Germinal center (tissue), 1 donor: Measurements from ENCODE around the gene TSC2.
"Not testable (repeated sequence)": the region's sequence is repeated elsewhere in the genome, so short reads cannot be mapped to it uniquely, and the experiment has no call there.

Experiments
- DNase-seq: peaks from one replicate; pipeline ENCODE4 v3.0.0; 2012; ENCODE audit warnings: mixed read lengths, low spot score

The TSC2 gene

DNA sequence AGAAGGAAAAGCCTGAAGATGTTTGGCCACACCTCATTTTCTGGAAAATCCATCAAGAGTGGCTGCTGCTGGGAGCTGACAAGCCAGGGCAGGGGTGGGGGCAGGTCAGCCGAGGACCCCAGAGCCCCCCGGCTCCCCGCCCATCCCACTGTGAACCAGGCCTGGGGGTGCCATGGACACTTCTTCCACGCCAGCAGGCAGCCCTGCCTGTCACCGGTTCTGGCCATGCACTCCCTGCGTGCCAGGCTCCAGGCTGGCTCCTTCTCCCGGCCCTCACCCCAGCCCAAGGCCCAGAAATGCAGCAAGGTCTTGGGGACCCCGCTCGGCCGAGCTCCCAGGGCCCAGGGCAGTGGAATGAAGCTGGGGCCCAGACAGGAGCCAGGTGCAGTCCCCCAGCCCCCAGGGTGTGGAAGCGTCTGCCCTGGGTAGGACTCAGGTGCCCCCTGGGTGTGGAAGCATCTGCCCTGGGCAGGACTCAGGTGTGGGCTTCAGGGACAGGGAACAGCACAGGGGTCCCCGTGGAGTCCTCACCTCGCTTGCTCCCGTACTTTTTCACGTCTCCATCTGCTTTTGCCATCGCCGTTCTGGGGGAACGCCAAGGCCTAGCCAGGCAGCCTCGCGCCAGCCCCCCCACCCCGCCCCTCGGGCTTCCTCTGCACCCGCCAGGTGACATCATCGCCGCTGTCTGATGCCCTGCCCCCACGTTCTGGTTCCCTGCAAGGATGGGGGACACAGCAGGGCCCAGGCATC lies 75.3 kb downstream of the TSC2 start:
- not testable (repeated sequence) for DNase-seq

DNA sequence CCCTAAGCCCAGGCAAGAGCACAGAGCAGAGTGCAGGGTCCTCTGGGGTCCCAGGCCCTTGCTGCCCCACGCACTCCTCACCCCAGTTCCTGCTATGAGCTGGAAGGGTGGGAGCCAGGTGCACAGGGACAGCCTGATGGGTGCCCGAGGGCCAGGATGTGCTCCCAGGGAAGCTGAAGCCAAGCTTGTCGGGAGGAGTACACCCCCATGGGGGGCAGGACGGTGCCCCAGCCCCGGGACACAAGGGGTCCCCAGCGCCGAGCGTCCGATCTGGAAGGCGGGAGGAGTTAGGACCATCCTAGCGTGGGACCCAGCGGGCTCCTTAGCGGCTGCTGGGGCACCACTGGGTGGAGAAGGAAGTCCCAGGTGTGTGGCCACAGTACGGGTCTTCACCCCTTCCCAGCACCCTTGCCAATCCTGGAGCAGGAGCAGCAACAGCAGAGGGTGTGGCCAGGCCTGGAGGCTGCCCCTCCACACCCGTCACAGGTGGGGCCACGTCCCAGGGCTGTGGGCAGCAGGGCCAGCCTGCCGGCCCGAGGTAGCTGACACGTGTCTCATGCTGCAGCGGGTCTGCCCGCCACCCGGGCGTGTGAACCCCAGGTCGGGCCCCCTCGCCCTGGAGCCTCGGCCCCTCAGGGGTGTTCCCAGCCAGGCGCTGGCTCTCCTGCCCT lies 76.1 kb downstream of the TSC2 start:
- not testable (repeated sequence) for DNase-seq

DNA sequence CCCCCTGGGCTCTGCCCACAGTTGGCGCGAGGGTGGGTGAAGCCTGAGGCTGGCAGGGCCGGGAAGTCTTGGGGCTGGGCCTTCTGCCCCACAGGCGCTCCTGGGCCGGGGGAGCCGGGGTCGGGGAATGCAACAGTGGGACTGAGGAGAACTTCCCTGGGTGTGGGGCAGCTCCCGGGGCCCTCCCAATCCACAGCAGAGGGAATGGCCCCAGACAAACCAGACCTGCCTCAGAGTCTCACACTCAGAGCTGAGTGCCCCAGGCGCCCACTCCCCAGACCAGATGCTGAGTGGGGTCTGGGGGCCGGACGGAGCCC lies 76.5 kb downstream of the TSC2 start:
- not testable (repeated sequence) for DNase-seq

DNA sequence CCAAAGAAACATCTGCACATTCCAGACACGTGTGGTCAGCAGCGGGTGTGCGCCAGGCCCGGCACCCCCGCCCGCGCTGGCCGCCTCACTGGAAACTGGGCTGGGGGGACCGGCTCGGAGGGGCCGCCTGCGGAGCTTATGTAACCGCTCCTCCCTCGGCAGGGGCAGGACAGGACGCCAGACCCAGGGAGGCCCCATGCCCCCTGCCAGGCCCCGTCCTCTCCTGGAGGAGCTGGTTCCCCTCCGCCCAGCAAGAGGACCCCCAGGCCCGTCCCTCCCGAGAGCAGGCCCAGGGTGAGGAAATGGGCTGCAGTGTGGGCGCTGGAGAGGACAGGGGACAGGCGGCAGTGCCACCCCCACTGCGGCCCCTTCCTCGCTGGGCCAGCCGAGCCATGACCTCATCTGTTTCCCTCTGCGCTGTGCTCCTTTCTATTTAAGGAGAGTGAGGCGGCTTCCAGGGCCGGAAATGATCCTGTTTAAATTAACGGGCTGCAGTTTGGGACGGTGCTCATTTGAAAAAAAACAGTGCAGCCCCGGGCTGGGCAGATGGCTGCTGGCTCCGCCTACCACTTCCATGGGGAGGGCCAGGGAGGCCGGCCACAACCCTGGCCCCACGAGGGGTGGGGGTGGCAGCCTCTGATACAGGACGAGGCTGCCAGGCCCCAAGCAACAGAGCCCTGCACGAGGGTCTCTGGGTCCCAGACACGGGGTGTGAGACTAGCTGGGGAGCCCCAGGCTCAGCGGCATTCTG lies 77.1 kb downstream of the TSC2 start:
- DNase-seq, result not testable (repeated sequence)

DNA sequence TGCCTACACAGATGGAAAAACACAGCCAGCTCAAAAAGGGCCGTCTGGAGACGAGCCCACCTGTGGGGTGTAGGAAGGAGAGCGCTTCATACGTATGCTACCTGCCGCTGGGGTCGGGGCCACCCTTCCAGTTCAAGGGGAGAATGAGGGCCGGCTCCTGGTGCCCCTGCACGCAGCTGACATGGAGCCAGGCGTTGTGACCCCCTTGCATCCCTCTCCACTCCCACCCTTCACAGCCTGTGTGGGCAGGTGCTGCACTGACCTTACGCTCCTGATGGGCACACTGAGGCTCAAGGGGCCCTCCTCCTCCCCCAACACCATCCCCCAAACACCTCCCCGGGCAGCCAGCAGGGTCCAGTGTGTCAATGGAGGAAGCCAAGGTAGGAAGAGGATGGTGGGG lies 77.8 kb downstream of the TSC2 start:
- DNase-seq, result not testable (repeated sequence)

DNA sequence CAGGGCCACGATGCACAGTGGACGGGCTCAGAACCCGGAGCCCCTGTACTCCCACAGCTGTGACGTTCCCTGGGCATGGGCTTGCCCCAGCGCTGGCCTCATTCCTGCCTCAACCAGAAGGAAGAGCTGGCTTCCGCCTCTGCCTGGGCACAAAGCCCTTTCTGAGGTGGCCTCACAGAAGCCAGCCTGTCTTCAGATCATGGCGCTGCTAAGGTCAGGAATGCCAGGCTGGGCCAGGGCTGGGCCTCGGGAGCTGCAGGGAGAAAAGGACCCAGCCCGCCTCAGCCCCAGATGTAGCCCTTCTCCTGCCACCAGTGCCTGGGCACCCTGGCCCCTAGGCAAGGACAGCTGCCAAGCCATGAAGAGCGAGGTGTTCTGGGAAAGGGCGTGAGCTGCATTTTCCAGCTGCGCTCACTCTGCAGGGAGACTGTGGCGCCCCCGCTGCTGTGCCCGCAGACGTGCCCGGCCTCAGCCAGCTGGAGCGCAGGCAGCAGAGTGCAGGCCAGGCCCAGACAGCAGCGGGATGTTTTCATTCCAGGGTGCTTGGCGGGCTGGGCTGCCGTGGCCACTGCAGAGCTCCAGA lies 78.5 kb downstream of the TSC2 start:
- not testable (repeated sequence) for DNase-seq

DNA sequence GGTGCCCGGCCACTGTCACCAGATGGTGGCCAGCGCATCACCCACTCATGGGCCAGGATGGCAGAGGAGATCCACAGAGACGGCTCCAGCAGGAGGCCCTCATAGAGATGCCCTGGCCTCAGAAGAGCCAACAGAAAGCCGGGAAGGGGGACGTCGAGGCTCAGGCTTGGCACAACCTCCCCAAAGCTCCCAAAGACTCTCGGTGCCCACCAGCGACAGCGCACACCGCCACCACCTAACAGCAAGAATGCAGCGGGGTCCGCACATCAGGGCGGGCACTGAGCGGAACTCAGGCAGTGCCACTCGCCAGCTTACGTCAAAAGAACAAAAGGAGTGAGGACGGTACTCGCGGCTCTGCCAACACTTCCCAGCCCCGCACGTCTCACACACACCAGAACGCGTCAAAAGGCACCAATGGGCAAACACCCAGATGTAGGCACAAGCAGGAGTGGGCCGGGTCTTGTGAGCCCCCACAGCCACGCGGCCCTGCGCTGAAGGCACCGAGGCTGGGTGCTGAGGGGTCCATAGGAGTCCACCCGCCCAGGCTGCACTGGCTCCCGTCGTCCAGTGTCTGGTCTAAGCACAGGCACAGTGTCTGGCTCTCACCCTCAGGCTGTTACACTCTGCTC lies 79.3 kb downstream of the TSC2 start:
- not testable (repeated sequence) for DNase-seq

DNA sequence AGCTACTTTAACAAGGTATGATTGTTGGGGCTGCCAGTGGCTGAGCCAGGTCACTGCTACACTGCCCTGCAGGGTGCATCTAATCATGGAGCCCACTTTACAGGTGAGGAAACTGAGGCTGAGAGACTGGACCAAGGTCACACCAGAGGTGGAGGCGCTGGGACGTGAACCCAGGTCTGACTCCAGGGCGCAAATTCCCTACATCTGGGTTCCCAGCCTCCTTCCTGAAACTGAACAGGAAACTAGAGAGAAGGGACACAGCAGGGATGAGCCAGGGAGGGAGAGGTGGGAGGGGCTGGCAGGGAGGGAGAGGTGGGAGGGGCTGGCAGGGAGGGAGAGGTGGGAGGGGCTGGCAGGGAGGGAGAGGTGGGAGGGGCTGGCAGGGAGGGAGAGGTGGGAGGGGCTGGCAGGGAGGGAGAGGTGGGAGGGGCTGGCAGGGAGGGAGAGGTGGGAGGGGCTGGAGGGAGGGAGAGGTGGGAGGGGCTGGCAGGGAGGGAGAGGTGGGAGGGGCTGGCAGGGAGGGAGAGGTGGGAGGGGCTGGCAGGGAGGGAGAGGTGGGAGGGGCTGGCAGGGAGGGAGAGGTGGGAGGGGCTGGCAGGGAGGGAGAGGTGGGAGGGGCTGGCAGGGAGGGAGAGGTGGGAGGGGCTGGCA lies 80.0 kb downstream of the TSC2 start:
- DNase-seq, result not testable (repeated sequence)

DNA sequence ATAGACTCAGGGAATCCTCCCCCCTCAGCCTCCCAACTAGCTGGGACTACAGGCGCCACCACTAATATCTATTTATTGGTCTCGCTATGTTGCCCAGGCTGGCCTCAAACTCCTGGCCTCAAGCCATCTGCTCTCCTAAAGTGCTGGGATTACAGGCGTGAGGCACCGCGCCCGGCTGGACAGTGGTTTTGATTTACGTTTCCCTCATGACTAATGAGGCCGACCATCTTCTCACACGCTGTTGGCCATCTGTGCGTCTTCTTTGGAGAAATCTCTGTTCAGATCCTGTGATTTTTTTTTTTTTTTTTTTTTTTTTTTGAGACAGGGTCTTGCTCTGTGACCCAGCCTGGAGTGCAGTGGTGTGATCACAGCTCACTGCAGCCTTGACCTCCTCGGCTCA lies 81.5 kb downstream of the TSC2 start:
- DNase-seq, result not testable (repeated sequence)

DNA sequence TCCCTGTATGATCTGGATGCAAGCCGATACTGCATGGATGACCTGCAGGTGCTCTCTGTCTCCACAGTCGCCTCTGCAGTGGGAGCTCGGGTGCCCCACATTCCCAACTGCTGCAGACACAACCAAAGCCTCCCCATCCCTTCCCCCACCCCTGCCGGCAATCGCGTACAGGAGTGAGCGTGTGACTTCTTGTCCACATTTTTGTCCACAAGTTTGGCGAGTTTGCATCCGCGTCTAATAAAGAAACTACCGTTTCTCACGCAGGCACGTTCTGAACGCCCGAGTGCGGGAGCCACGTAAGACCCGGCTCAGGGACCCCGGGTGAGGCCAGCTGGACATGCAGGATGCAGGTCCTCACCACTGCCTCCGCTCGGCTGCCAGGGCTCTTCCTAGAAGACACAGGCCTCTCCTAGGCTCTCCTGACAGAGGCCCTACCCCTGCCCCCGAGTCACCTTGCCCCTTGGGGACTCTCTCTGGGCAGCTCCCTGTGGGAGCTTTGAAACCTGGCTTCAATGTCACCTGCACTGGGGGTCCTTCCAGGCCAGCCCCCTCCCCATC lies 82.2 kb downstream of the TSC2 start:
- DNase-seq, result not testable (repeated sequence)

DNA sequence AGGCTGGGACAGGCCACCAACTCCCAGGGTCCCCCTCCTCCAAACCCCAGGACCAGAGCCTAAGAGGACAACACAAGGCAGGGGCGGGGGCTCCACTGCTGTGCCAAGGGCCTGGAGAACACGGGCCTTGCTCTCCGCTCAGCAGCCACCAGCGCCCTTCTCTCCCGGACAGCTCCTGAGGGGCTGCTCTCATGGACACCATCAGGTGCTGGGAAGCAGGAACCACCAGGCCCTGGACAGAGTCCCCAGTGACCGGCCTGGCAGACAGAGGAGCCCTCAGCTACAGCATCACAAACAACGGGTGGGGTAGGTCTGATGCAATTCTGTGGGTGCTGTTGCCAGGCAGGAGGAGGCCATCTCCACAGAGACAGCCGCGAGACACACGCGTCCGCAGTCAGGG lies 86.0 kb downstream of the TSC2 start:
- not testable (repeated sequence) for DNase-seq

DNA sequence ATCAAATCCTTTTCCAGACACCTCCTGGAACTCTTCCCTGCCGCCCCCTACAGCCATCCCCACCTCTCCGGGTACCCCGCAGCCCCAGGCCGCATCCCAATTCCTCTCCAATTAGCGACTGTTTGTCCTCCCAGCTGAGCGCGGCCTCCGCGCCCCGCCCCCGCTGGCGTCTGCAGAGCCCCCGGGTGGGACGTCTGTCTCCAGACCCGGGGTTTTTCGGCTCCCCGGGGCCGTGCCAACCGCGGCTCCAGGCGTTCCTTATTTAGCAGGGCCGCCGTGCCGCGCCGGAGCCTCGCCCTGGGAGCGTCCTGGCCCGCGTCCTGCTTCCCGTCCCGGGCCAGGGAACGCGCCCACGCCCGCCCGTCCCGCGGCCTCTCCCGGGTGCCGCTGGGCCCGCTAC lies 87.3 kb downstream of the TSC2 start:
- not testable (repeated sequence) for DNase-seq

DNA sequence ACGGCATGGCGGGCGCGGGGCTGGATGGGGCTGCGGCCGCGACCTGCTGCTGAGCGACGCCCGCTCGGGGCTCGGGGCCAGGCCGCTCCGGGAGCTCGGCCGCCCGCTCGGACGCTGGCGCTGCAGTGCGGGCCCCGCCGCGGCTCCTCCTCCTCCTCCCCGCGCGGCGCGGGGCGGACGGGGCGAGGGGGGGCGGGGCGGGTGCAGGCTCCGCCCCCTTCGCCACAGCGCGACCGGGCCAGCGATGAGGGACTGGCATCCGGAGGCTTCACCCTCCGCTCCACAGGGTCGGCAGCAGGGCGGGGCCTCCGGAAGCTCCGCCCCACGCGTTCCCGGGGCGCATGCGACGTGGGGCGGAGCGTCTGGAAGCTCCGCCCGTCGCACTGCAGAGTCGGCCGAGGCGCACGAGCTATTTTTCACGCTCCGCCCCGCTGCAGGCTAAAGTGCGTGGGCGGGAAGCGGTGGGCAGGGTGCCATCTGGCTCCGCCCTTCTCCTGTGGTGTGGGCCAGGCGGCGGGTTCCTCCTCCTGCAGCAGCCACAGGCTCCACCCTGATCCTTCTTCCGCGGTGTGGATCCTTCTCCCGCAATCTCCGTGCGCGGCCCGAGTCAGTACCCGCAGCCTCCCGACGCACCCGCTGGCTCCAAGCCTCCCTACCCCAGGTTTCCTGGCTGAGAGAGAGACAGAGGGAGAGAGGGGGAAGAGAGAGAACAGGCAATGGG lies 88.1 kb downstream of the TSC2 start, which contains the start of gene PKD1:
Gene PKD1, minus strand, starts transcription at position 129 of the 721 bp plus-strand sequence. CDS start 209 bp downstream, outside the sequence.
- DNase-seq, result peak; percentile 35
